HG02798 (cell line): ENCODE data around the gene ZNF813.
"Not testable (repeated sequence)": the region's sequence is repeated elsewhere in the genome, so short reads cannot be mapped to it uniquely, and the experiment has no call there.

Source experiments
- ATAC-seq: cut with Tn5 transposase; IDR thresholded peaks from one replicate; pipeline ENCODE4 v1.9.1; 2021; ENCODE audit warnings: mild to moderate bottlenecking; ENCODE audit not compliant: unreplicated experiment, poor library complexity

ZNF813 gene

GRCh38 chr19:53467485-53468262 is at the start of gene ZNF813:
Gene ZNF813, plus strand, starts transcription at chr19:53467733. Its CDS starts 16,090 bp downstream, at chr19:53483823.
- peak; percentile 90 for ATAC-seq

- not testable (repeated sequence) for ATAC-seq
These were observed 46.8 kb upstream of the ZNF813 start for GRCh38 chr19:53420520-53421315.

- ATAC-seq: no peak
These were observed 45.0 kb upstream of the ZNF813 start for GRCh38 chr19:53422551-53422950.

- not testable (repeated sequence) for ATAC-seq
These were observed 44.5 kb upstream of the ZNF813 start for GRCh38 chr19:53423074-53423473.

- not testable (repeated sequence) for ATAC-seq
These were observed 43.9 kb upstream of the ZNF813 start for GRCh38 chr19:53423680-53424079.

GRCh38 chr19:53424968-53425597 is 42.5 kb upstream of the ZNF813 start:
- ATAC-seq: no peak

- ATAC-seq: peak; percentile 99
These were observed 36.0 kb upstream of the ZNF813 start, which contains the start of gene ZNF761 for GRCh38 chr19:53431399-53432087. Gene ZNF761, plus strand, starts transcription at chr19:53431984. Its CDS starts 15,285 bp downstream, at chr19:53447269.

- no peak for ATAC-seq
These were observed 35.4 kb upstream of the ZNF813 start for GRCh38 chr19:53432088-53432661.

GRCh38 chr19:53443809-53444208 is 23.7 kb upstream of the ZNF813 start:
- ATAC-seq: not testable (repeated sequence)

GRCh38 chr19:53447196-53447595 is 20.3 kb upstream of the ZNF813 start:
- ATAC-seq: not testable (repeated sequence)

- ATAC-seq: no peak
These were observed 11.7 kb upstream of the ZNF813 start for GRCh38 chr19:53455828-53456227.

- ATAC-seq: not testable (repeated sequence)
These were observed 7.3 kb upstream of the ZNF813 start for GRCh38 chr19:53460131-53460721.

- no peak for ATAC-seq
These were observed 5.7 kb upstream of the ZNF813 start for GRCh38 chr19:53461866-53462265.

- ATAC-seq: no peak
These were observed 4.7 kb upstream of the ZNF813 start for GRCh38 chr19:53462861-53463260.

- no peak for ATAC-seq
These were observed 4.3 kb upstream of the ZNF813 start for GRCh38 chr19:53463263-53463662.

GRCh38 chr19:53466726-53467484 is 628 bp upstream of the ZNF813 start:
- peak; percentile 6 for ATAC-seq

GRCh38 chr19:53468628-53469027 is 1.1 kb downstream of the ZNF813 start:
- not testable (repeated sequence) for ATAC-seq

- ATAC-seq: no peak
These were observed 4.4 kb downstream of the ZNF813 start for GRCh38 chr19:53471916-53472315.

- not testable (repeated sequence) for ATAC-seq
These were observed 7.3 kb downstream of the ZNF813 start for GRCh38 chr19:53474832-53475231.
